ENCODE measurements around the gene DOK6.
"Not testable (repeated sequence)": the region's sequence is repeated elsewhere in the genome, so short reads cannot be mapped to it uniquely, and the experiment has no call there.

Gene DOK6

GRCh38 chr18:69879051-69879450 is 478.4 kb downstream of the DOK6 start:
- DNase-seq, result not testable (repeated sequence)

GRCh38 chr18:69880083-69880482 is 479.4 kb downstream of the DOK6 start:
- DNase-seq, result no peak

- DNase-seq, result no peak
Observed at GRCh38 chr18:69882965-69883668, 482.4 kb downstream of the DOK6 start.

- no peak for DNase-seq
Observed at GRCh38 chr18:69883781-69884180, 483.1 kb downstream of the DOK6 start.

- no peak for DNase-seq
Observed at GRCh38 chr18:69885355-69885754, 484.7 kb downstream of the DOK6 start.

- DNase-seq, result no peak
Observed at GRCh38 chr18:69885841-69886531, 485.3 kb downstream of the DOK6 start.

- DNase-seq, result no peak
Observed at GRCh38 chr18:69887256-69887655, 486.6 kb downstream of the DOK6 start.

- DNase-seq, result no peak
Observed at GRCh38 chr18:69889009-69889408, 488.3 kb downstream of the DOK6 start.

- DNase-seq, result no peak
Observed at GRCh38 chr18:69890558-69890957, 489.9 kb downstream of the DOK6 start.

GRCh38 chr18:69894467-69894866 is 493.8 kb downstream of the DOK6 start:
- no peak for DNase-seq

- DNase-seq, result no peak
Observed at GRCh38 chr18:69895066-69896047, 494.7 kb downstream of the DOK6 start.

- DNase-seq, result no peak
Observed at GRCh38 chr18:69897397-69898108, 496.9 kb downstream of the DOK6 start.

- no peak for DNase-seq
Observed at GRCh38 chr18:69898241-69898861, 497.7 kb downstream of the DOK6 start.
